ENCODE data around the gene RENBP. TPM values are rescaled to one million over a fixed set of nuclear protein-coding genes. Genes with fewer than 3 reads are reported as not detected.

Gene RENBP
- total RNA-seq, 1 experiment from 2014 or later: 7.1 TPM

GRCh38 chrX:153909024-153909979 is 35.1 kb downstream of the RENBP start:
- WGBS (ENCODE audit: extremely low coverage, insufficient read length, low lambda C conversion rate): no CpG with 5 or more reads among the region's 37 CpGs
- DNase-seq: peak; percentile 62
- H3K14ac ChIP-seq (ENCODE audit: insufficient read depth, low read length): no peak overlapping the region

More at GRCh38 chrX:153909024-153909979, 35.1 kb downstream of the RENBP start:
- Mint-ChIP-seq H3K9me3 (peaks cover 49 to 63% of the 10 kb centered on the region in 2 experiments), H3K4me3 (no peak overlapping the region), H3K27me3 (ENCODE audit: low read depth) (no peaks in the 10 kb centered on the region), H3K27ac (no peak overlapping the region), H3K4me1 (peaks cover 0 to 3% of the 10 kb centered on the region in 2 experiments; a peak in 1 of 4 replicates), H3K36me3 (ENCODE audit: insufficient read depth in 1 of 3, low read depth in 3 of 3) (peaks cover 3 to 32% (median 12%) of the 10 kb centered on the region in 3 experiments; a peak in 5 of 7 replicates)
- TF ChIP-seq, protein P1, sequence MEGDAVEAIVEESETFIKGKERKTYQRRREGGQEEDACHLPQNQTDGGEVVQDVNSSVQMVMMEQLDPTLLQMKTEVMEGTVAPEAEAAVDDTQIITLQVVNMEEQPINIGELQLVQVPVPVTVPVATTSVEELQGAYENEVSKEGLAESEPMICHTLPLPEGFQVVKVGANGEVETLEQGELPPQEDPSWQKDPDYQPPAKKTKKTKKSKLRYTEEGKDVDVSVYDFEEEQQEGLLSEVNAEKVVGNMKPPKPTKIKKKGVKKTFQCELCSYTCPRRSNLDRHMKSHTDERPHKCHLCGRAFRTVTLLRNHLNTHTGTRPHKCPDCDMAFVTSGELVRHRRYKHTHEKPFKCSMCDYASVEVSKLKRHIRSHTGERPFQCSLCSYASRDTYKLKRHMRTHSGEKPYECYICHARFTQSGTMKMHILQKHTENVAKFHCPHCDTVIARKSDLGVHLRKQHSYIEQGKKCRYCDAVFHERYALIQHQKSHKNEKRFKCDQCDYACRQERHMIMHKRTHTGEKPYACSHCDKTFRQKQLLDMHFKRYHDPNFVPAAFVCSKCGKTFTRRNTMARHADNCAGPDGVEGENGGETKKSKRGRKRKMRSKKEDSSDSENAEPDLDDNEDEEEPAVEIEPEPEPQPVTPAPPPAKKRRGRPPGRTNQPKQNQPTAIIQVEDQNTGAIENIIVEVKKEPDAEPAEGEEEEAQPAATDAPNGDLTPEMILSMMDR (conservative IDR thresholded peaks at IDR 0.05): no peak
- Histone ChIP-seq H3K23me2 (ENCODE audit: insufficient read length, low read depth, low read length, poor library complexity, severe bottlenecking) (no peaks in the 10 kb centered on the region), H4K5ac (ENCODE audit: insufficient read length, low read depth, low read length) (no peak overlapping the region), H4K20me1 (ENCODE audit: control insufficient read depth, insufficient read depth, insufficient read length) (no peaks in the 10 kb centered on the region), H3K23ac (ENCODE audit: insufficient read length, low read depth, low read length) (no peak overlapping the region), H2BK5ac (ENCODE audit: insufficient read length, low read length) (no peak overlapping the region), H3K18ac (ENCODE audit: insufficient read length, low read depth, low read length) (no peak overlapping the region), H2AFZ (ENCODE audit: low read length) (no peak overlapping the region), H2BK15ac (ENCODE audit: low read depth, low read length) (no peak overlapping the region), H3K4me2 (ENCODE audit: insufficient read depth, insufficient read length, low read length) (no peak overlapping the region), H3T11ph (ENCODE audit: low read length) (no peak overlapping the region), H3K79me2 (ENCODE audit: insufficient read depth, low read length) (no peaks in the 10 kb centered on the region), H2BK12ac (ENCODE audit: insufficient read length, low read depth, low read length) (no peak overlapping the region), H3K27me3 (ENCODE audit: insufficient read depth, low read length) (no peaks in the 10 kb centered on the region), H3K56ac (ENCODE audit: insufficient read length, low read depth, low read length) (no peak overlapping the region), H2BK20ac (ENCODE audit: low read depth, low read length, poor library complexity, severe bottlenecking) (no peak overlapping the region), H3K4me1 (ENCODE audit: insufficient read depth, low read length) (no peaks in the 10 kb centered on the region), H2BK120ac (ENCODE audit: low read depth, low read length, poor library complexity, severe bottlenecking) (no peak overlapping the region), H3K27ac (ENCODE audit: insufficient read length, low read depth, low read length) (no peak overlapping the region), H3K9me3 (ENCODE audit: control insufficient read depth, low read depth, low read length) (peaks cover 5% of the 10 kb centered on the region), H2AK5ac (ENCODE audit: insufficient read length, low read length) (no peak overlapping the region), H4K91ac (ENCODE audit: insufficient read length, low read depth, low read length) (no peak overlapping the region), H4K8ac (replicated peaks; ENCODE audit: insufficient read length, low read depth, low read length) (no peak overlapping the region), H3K4ac (ENCODE audit: low read depth, low read length) (no peak overlapping the region), H3K79me1 (ENCODE audit: insufficient read depth, low read depth, low read length, poor library complexity, severe bottlenecking) (no peaks in the 10 kb centered on the region), H3K9ac (ENCODE audit: extremely low read depth, insufficient read length, low read length) (no peak overlapping the region)
